Stomach (tissue), 9 donors: ENCODE results near the gene CNRIP1. TPM values are rescaled to one million over a fixed set of nuclear protein-coding genes. Genes with fewer than 3 reads are reported as not detected.
"Not testable (repeated sequence)": the region's sequence is repeated elsewhere in the genome, so short reads cannot be mapped to it uniquely, and the experiment has no call there.

Source experiments
- DNase-seq, 2 donors: peaks; one replicate each; pipeline versions ENCODE4 v3.0.0 to v3.0.0-alpha.2; 2013 to 2019
- H3K27ac ChIP-seq, 5 donors: fragments of 200-600 bp in 4 of 5; sonication (generic) in 4 of 5; one replicate each; pipeline ENCODE4 v1.5.1; 2013 to 2019; ENCODE audit warnings: mild to moderate bottlenecking in 1 of 5, moderate library complexity in 1 of 5
- H3K27me3 ChIP-seq, 3 donors: fragments of 200-600 bp; sonication (generic); one replicate each; pipeline ENCODE4 v1.5.1; 2017 to 2019; ENCODE audit warnings: mixed run types in 1 of 3
- H3K36me3 ChIP-seq, 4 donors: fragments of 200-600 bp; sonication (generic); 1 replicate in 3 of 4; 2 replicates in 1 of 4; pipeline ENCODE4 v1.5.1; 2016 to 2019
- H3K4me1 ChIP-seq, 4 donors: fragments of 200-600 bp; sonication (generic); one replicate each; pipeline ENCODE4 v1.5.1; 2016 to 2019
- H3K4me3 ChIP-seq, 4 donors: fragments of 200-600 bp; sonication (generic) in 3 of 4; one replicate each; pipeline ENCODE4 v1.5.1; 2016 to 2019; ENCODE audit warnings: mild to moderate bottlenecking in 1 of 4
- H3K9me3 ChIP-seq, 4 donors: fragments of 200-600 bp; sonication (generic); one replicate each; pipeline ENCODE4 v1.5.1; 2016 to 2019
- EP300 ChIP-seq: sonication (generic); formaldehyde crosslinking; IDR thresholded peaks from one replicate; pipeline ENCODE4 v1.6.1; 2017; ENCODE audit warnings: antibody characterized with exemption
- POLR2A ChIP-seq, 4 donors: fragments of 450-650 bp; IDR thresholded peaks; one replicate each; pipeline ENCODE4 v1.6.1; 2016; ENCODE audit warnings: antibody characterized with exemption in 4 of 4, control low read depth in 2 of 4, mild to moderate bottlenecking in 1 of 4, moderate library complexity in 1 of 4
- POLR2AphosphoS5 ChIP-seq, 3 donors: sonication (generic); formaldehyde crosslinking; IDR thresholded peaks; one replicate each; pipeline ENCODE4 v1.6.1; 2016; ENCODE audit warnings: antibody characterized with exemption in 3 of 3
- WGBS, 5 donors: extraction: QIAGEN DNeasy Blood & Tissue Kit in 3 of 5; methylation state at CpG; one replicate each; pipeline versions ENCODE4 v1.1.5 to v1.1.7; 2013 to 2018; 5-methylcytosine and 5-hydroxymethylcytosine counted together
- intact Hi-C: fragments of 100-400 bp; cut with DNase I; formaldehyde crosslinking; loops from one replicate; pipeline ENCODE4 v1.15.1; 2023; ENCODE audit warnings: low total_unique reads
- polyA plus RNA-seq, 3 donors: library from polyadenylated mRNA; stranded (reverse); fragments of 200-250 nt; gene quantifications; one replicate each; pipeline ENCODE4 v1.2.3, GENCODE V29; 2013
- total RNA-seq, 5 donors: library from RNA; depleted of rRNA; stranded (reverse); fragments of >200 nt; gene quantifications; one replicate each; pipeline versions ENCODE4 v1.1.0 to v1.2.3, GENCODE V29; 2014 to 2016
- TF ChIP-seq, protein P1 (sequence below), 7 experiments: fragments of 450-650 bp in 4 of 7; fragments of 200-600 bp in 3 of 7; sonication (generic) in 3 of 7; IDR thresholded peaks; one replicate each; pipeline ENCODE4 v1.5.1; 2016 to 2019; ENCODE audit warnings: antibody characterized with exemption in 7 of 7, control low read depth in 2 of 7, mild to moderate bottlenecking in 1 of 7
- donor health status: healthy with polysubstance abuse.
- donor health status: Bipolar disorder and iron deficiency.
- donor health status: healthy.

CNRIP1 gene
- total and polyA plus RNA-seq, 8 donors, result 6.2 to 107 (median 21.4) TPM; not detected in 1

DNA sequence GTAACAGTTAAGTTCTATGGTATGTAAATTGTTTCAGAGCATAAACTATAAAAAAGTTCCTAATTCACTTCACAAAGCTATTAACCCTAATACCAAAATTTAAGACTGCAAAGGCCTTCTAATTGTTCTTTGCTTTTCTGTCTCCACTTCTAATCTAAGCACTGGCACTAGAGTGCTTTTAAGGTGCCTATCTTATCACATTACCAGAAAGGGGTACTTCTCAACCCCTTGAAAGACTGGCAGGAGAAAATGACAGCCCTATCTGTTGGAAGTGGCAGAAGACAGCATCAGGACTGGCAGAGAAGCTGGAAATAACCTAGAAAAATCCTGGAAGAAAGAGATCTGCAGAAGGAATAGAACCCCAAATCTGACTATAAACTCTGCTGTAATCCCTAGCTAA, 10.3 kb downstream of the CNRIP1 start:
- Histone ChIP-seq H3K4me1 (no peaks in the 10 kb centered on the region), H3K27ac (no peak overlapping the region), H3K27me3 (no peaks in the 10 kb centered on the region), H3K9me3 (no peaks in the 10 kb centered on the region), H3K4me3 (no peak overlapping the region), H3K36me3 (peaks cover 0 to 14% (median 3%) of the 10 kb centered on the region in 4 donors)
- no peak for DNase-seq
- TF ChIP-seq, protein P1, sequence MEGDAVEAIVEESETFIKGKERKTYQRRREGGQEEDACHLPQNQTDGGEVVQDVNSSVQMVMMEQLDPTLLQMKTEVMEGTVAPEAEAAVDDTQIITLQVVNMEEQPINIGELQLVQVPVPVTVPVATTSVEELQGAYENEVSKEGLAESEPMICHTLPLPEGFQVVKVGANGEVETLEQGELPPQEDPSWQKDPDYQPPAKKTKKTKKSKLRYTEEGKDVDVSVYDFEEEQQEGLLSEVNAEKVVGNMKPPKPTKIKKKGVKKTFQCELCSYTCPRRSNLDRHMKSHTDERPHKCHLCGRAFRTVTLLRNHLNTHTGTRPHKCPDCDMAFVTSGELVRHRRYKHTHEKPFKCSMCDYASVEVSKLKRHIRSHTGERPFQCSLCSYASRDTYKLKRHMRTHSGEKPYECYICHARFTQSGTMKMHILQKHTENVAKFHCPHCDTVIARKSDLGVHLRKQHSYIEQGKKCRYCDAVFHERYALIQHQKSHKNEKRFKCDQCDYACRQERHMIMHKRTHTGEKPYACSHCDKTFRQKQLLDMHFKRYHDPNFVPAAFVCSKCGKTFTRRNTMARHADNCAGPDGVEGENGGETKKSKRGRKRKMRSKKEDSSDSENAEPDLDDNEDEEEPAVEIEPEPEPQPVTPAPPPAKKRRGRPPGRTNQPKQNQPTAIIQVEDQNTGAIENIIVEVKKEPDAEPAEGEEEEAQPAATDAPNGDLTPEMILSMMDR (IDR thresholded peaks at IDR 0.05), result no peak
- TF ChIP-seq EP300 (no peak), POLR2A (IDR thresholded peaks at IDR 0.05) (no peak), POLR2AphosphoS5 (IDR thresholded peaks at IDR 0.05) (no peak)
- intact Hi-C loops, result no loop called here

DNA sequence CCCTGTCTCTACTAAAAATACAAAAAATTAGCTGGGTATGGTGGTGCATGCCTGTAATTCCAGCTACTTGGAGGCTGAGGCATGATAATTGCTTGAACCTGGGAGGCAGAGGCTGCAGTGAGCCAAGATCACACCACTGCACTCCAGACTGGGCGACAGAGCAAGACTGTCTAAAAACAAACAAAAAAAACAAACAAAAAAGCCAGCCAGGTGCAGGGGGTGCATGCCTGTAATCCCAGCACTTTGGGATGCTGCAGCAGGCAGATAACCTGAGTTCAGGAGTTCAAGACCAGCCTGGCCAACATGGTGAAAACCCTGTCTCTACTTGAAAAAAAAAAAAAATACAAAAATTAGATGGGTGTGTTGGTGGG, 15.9 kb downstream of the CNRIP1 start:
- 47 to 81% (median 60%) methylated on average over 1 of the region's 1 CpG for WGBS, 5 donors
- H3K36me3 ChIP-seq, H3K4me1 ChIP-seq, H3K4me3 ChIP-seq, H3K27ac ChIP-seq, H3K9me3 ChIP-seq, DNase-seq, H3K27me3 ChIP-seq, intact Hi-C loops: not testable (repeated sequence)

DNA sequence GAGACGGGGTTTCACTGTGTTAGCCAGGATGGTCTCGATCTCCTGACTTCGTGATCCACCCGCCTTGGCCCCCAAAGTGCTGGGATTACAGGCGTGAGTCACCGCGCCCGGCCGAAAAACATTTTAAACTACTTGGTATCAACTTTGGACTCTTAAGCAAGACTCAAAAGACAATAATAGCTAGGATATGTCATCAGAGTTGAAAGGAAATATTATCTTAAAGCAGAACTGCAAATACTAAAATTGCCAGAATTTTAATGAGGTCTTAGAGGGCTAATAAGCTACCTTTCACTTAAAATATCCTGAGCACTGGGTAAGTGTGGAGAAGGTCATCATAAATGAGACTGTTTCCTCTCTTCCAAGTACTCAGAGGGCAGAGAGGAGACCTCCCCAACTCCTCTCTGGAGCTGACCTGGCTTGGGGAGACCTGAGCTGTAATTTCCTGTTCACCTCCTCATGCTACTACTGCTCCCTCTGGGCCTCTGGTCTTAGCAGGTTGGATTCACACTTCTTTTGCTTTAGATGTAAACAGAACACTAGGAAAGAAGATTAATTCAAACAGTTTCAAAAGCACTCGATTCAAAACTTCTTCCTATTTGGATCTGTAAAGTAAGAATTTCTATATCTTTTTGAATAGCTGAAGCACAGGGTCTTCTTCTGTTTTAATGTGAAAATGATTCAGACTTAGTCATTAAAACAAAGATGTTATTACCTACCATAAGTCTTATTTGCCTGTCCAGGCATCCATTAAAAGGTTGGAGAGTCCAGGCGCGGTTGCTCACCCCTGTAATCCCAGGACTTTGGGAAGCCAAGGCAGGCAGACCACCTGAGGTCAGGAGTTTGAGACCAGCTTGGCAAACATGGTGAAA, 16.5 kb downstream of the CNRIP1 start:
- intact Hi-C loops, result no loop called here
- no peak overlapping the region for H3K27ac ChIP-seq
- 80 to 94% (median 90%) methylated on average over 10 to 12 of the region's 12 CpGs for WGBS, 5 donors
- DNase-seq, result no peak
- H3K27me3 ChIP-seq, result no peaks in the 10 kb centered on the region
- H3K9me3 ChIP-seq, result no peaks in the 10 kb centered on the region
- peaks cover 0 to 6% (median 0%) of the 10 kb centered on the region in 4 donors for H3K36me3 ChIP-seq
- H3K4me3 ChIP-seq, result no peak overlapping the region
- no peak for TF ChIP-seq POLR2AphosphoS5 (IDR thresholded peaks at IDR 0.05)
- TF ChIP-seq POLR2A (IDR thresholded peaks at IDR 0.05), result no peak
- TF ChIP-seq, protein P1 (IDR thresholded peaks at IDR 0.05), result no peak
- no peak for TF ChIP-seq EP300
- no peaks in the 10 kb centered on the region for H3K4me1 ChIP-seq

DNA sequence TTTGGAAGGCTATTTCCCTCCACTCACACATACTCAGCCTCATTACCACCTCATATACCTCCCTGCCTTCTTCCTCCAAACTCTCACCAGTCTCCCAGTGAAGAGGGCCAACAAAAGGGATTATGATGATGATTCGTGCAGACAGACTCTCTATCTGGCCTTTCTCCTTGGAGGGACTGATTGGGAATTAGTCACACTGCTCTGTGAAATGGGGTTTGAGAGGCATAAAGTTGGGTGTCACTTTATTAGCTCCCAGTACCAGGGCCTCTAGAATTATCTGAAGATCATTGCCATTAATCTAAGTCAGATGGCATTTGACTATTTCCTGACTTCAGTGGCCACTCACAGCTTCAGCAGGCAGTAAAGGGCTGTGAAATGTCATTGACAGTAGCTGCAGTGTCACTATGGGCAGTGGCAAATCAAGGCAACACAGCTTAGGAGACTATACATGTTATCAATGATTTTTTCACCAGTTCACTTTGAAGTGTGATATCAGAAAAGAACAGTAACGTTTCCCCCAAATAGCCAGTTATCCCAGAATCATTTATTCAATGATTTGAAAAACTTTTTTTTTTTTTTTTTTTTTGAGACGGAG, 17.4 kb downstream of the CNRIP1 start:
- WGBS, 5 donors, result 59 to 79% (median 68%) methylated on average over 2 to 3 of the region's 3 CpGs
- no peak for DNase-seq
- H3K27me3 ChIP-seq, result no peaks in the 10 kb centered on the region
- H3K4me1 ChIP-seq, result no peaks in the 10 kb centered on the region
- H3K36me3 ChIP-seq, result peaks cover 0 to 6% (median 0%) of the 10 kb centered on the region in 4 donors
- no peak overlapping the region for H3K4me3 ChIP-seq
- intact Hi-C loops, result no loop called here
- no peak for TF ChIP-seq POLR2AphosphoS5 (IDR thresholded peaks at IDR 0.05)
- TF ChIP-seq, protein P1 (IDR thresholded peaks at IDR 0.05), result no peak
- TF ChIP-seq EP300, result no peak
- no peak for TF ChIP-seq POLR2A (IDR thresholded peaks at IDR 0.05)
- no peak overlapping the region for H3K27ac ChIP-seq
- H3K9me3 ChIP-seq, result no peaks in the 10 kb centered on the region

DNA sequence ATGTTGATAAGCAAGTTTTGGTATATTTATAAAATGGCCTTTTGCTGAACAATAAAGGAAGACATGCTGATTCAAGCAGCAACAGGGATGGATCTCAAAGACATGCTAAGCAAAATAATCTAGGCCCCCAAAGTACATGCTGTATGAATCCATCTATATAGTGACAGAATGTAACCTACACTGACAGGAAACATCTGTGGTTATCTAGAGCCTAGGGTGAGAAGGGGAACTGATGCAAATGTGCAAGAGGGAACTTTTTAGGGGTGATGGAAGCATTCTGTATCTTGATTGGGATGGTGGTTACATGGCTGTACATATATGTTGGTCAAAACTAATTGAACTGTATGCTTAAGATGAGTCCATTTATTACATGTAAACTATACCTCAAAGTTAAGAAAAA, 24.2 kb downstream of the CNRIP1 start:
- TF ChIP-seq, protein P1 (IDR thresholded peaks at IDR 0.05), result no peak
- TF ChIP-seq EP300 (no peak), POLR2A (IDR thresholded peaks at IDR 0.05) (no peak), POLR2AphosphoS5 (IDR thresholded peaks at IDR 0.05) (no peak)
- intact Hi-C loops, result no loop called here
- Histone ChIP-seq H3K27ac (no peak overlapping the region), H3K27me3 (no peaks in the 10 kb centered on the region), H3K9me3 (no peaks in the 10 kb centered on the region), H3K36me3 (peaks cover 0 to 6% (median 0%) of the 10 kb centered on the region in 4 donors), H3K4me3 (no peak overlapping the region), H3K4me1 (peaks cover 0 to 11% (median 0%) of the 10 kb centered on the region in 4 donors)
- DNase-seq, result no peak
